ENCODE data around the gene ARL17B. TPM values are rescaled to one million over a fixed set of nuclear protein-coding genes. Genes with fewer than 3 reads are reported as not detected.

The ARL17B gene
- 2.1 and 2.5 TPM in 2 replicates for total RNA-seq

DNA sequence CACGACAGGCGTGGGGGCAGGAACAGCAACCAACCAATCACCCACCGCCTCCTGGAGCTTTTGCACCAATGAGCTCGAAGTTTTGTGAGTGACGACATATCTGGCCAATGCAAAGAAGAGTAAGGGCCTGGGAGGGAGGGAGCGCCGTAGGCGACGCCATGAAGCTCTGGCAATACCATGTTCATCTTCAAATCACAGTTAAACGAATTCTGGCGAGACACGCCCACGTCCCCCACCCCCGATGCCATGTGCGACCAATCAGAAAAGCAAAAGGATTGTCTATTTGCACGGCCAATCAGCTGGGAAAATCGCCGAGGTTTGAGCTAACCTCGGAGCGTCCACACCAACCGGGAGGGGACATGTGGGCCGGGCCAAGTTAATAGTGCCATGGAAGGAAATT is at the start of gene ARL17B:
Gene ARL17B (minus strand): TSS at position 12 of the 400 bp plus-strand sequence. CDS start 3,369 bp downstream, outside the sequence.

DNA sequence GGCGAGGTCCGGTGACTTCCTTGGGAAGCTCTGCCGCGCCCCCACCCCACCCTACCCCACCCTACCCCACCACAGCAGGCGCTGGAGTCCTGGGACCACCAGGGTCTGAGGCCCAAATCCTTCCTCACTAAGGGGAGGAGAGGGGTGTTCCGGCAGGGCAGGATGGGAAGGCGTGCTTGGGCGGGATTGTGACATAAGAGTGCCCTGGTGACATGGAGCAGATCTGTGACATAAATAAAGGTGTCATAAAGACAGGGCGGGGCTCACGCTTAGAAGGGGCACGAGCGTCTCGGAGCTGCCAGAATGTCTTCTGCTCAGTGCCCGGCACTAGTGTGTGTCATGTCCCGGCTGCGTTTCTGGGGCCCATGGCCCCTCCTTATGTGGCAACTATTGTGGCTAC is 66.7 kb downstream of the ARL17B start, which contains the start of gene LRRC37A:
Gene LRRC37A (plus strand): TSS at position 301 of the 400 bp plus-strand sequence. CDS start 3 bp downstream, at position 304.

Other genes with a start within 250 kb of the ARL17B start
- 59.0 and 84.4 TPM in 2 replicates for gene KANSL1, start 168.3 kb downstream of the ARL17B start, total RNA-seq
- 1.1 and 1.8 TPM in 2 replicates for gene LRRC37A, start 66.6 kb downstream of the ARL17B start, total RNA-seq
- 3.1 TPM in 2 replicates for gene LRRC37A2, start 150.7 kb upstream of the ARL17B start, total RNA-seq
- gene ARL17A, start 217.9 kb upstream of the ARL17B start, total RNA-seq, result 1.4 and 4.2 TPM in 2 replicates
- gene NSF, start 228.9 kb upstream of the ARL17B start, total RNA-seq, result 32.8 and 42.3 TPM in 2 replicates